ENCODE measurements around the gene TEPSIN. TPM values are rescaled to one million over a fixed set of nuclear protein-coding genes. Genes with fewer than 3 reads are reported as not detected.

The TEPSIN gene
- total RNA-seq, 1 experiment from 2014 or later: 19.5 TPM

- no peaks in the 10 kb centered on the region for H3K27me3 ChIP-seq
- peaks cover 59% of the 10 kb centered on the region for H3K36me3 ChIP-seq
- DNase-seq: no peak
- no peaks in the 10 kb centered on the region for H3K9me3 ChIP-seq
- no peak overlapping the region for H3K4me3 ChIP-seq
Measured at GRCh38 chr17:81274471-81274855, 35.6 kb upstream of the TEPSIN start.

GRCh38 chr17:81273698-81274470 is 35.0 kb upstream of the TEPSIN start:
- Histone ChIP-seq H3K4me3 (no peak overlapping the region), H3K9me3 (no peaks in the 10 kb centered on the region), H3K27me3 (no peaks in the 10 kb centered on the region), H3K36me3 (peaks cover 59% of the 10 kb centered on the region)
- no peak for DNase-seq

- DNase-seq: no peak
- H3K9me3 ChIP-seq: no peaks in the 10 kb centered on the region
- no peaks in the 10 kb centered on the region for H3K27me3 ChIP-seq
- H3K4me3 ChIP-seq: no peak overlapping the region
- peaks cover 67% of the 10 kb centered on the region for H3K36me3 ChIP-seq
Measured at GRCh38 chr17:81272616-81273015, 33.8 kb upstream of the TEPSIN start.

GRCh38 chr17:81271226-81271625 is 32.4 kb upstream of the TEPSIN start:
- H3K36me3 ChIP-seq: peaks cover 72% of the 10 kb centered on the region

GRCh38 chr17:81270279-81270678 is 31.4 kb upstream of the TEPSIN start:
- Histone ChIP-seq H3K27me3 (no peaks in the 10 kb centered on the region), H3K36me3 (peaks cover 75% of the 10 kb centered on the region), H3K9me3 (no peaks in the 10 kb centered on the region)

More at GRCh38 chr17:81271226-81271625, 32.4 kb upstream of the TEPSIN start:
- Histone ChIP-seq H3K9me3 (no peaks in the 10 kb centered on the region), H3K4me3 (no peak overlapping the region), H3K27me3 (no peaks in the 10 kb centered on the region)
- no peak for DNase-seq

GRCh38 chr17:81267390-81268067 is 28.7 kb upstream of the TEPSIN start:
- no peaks in the 10 kb centered on the region for H3K9me3 ChIP-seq
- H3K36me3 ChIP-seq: peaks cover 64% of the 10 kb centered on the region
- no peak overlapping the region for H3K4me3 ChIP-seq
- no peak for DNase-seq
- H3K27me3 ChIP-seq: no peaks in the 10 kb centered on the region

More at GRCh38 chr17:81270279-81270678, 31.4 kb upstream of the TEPSIN start:
- no peak overlapping the region for H3K4me3 ChIP-seq
- no peak for DNase-seq

GRCh38 chr17:81265576-81265975 is 26.7 kb upstream of the TEPSIN start:
- no peaks in the 10 kb centered on the region for H3K27me3 ChIP-seq
- H3K36me3 ChIP-seq: peaks cover 57% of the 10 kb centered on the region
- no peak for DNase-seq
- H3K9me3 ChIP-seq: no peaks in the 10 kb centered on the region
- no peak overlapping the region for H3K4me3 ChIP-seq

GRCh38 chr17:81264640-81265039 is 25.8 kb upstream of the TEPSIN start:
- H3K9me3 ChIP-seq: no peaks in the 10 kb centered on the region
- H3K27me3 ChIP-seq: no peaks in the 10 kb centered on the region
- H3K4me3 ChIP-seq: no peak overlapping the region
- no peak for DNase-seq
- peaks cover 58% of the 10 kb centered on the region for H3K36me3 ChIP-seq

- no peak for DNase-seq
- no peaks in the 10 kb centered on the region for H3K27me3 ChIP-seq
- H3K4me3 ChIP-seq: no peak overlapping the region
- H3K9me3 ChIP-seq: no peaks in the 10 kb centered on the region
- H3K36me3 ChIP-seq: peaks cover 58% of the 10 kb centered on the region
Measured at GRCh38 chr17:81263371-81264181, 24.7 kb upstream of the TEPSIN start.

- DNase-seq: no peak
Measured at GRCh38 chr17:81261582-81262336, 22.9 kb upstream of the TEPSIN start.

GRCh38 chr17:81261096-81261495 is 22.2 kb upstream of the TEPSIN start:
- no peak for DNase-seq
- Histone ChIP-seq H3K36me3 (peaks cover 60% of the 10 kb centered on the region), H3K27me3 (no peaks in the 10 kb centered on the region), H3K9me3 (no peaks in the 10 kb centered on the region), H3K4me3 (no peak overlapping the region)

More at GRCh38 chr17:81261582-81262336, 22.9 kb upstream of the TEPSIN start:
- H3K36me3 ChIP-seq: peaks cover 57% of the 10 kb centered on the region
- no peaks in the 10 kb centered on the region for H3K9me3 ChIP-seq
- H3K4me3 ChIP-seq: no peak overlapping the region
- H3K27me3 ChIP-seq: no peaks in the 10 kb centered on the region

- no peak for DNase-seq
- peaks cover 59% of the 10 kb centered on the region for H3K36me3 ChIP-seq
- no peaks in the 10 kb centered on the region for H3K9me3 ChIP-seq
- no peak overlapping the region for H3K4me3 ChIP-seq
- H3K27me3 ChIP-seq: no peaks in the 10 kb centered on the region
Measured at GRCh38 chr17:81260641-81261040, 21.8 kb upstream of the TEPSIN start.

- H3K27me3 ChIP-seq: no peaks in the 10 kb centered on the region
- no peak overlapping the region for H3K4me3 ChIP-seq
- no peak for DNase-seq
- H3K36me3 ChIP-seq: peaks cover 61% of the 10 kb centered on the region
- no peaks in the 10 kb centered on the region for H3K9me3 ChIP-seq
Measured at GRCh38 chr17:81260171-81260570, 21.3 kb upstream of the TEPSIN start.

- Histone ChIP-seq H3K9me3 (no peaks in the 10 kb centered on the region), H3K36me3 (peaks cover 57% of the 10 kb centered on the region), H3K27me3 (no peaks in the 10 kb centered on the region), H3K4me3 (no peak overlapping the region)
- no peak for DNase-seq
Measured at GRCh38 chr17:81259058-81259605, 20.3 kb upstream of the TEPSIN start.

- no peak for DNase-seq
- H3K27me3 ChIP-seq: no peaks in the 10 kb centered on the region
- no peaks in the 10 kb centered on the region for H3K9me3 ChIP-seq
- H3K4me3 ChIP-seq: no peak overlapping the region
- H3K36me3 ChIP-seq: peaks cover 60% of the 10 kb centered on the region
Measured at GRCh38 chr17:81258292-81258691, 19.4 kb upstream of the TEPSIN start.

- H3K4me3 ChIP-seq: no peak overlapping the region
Measured at GRCh38 chr17:81257533-81257932, 18.7 kb upstream of the TEPSIN start.

More at GRCh38 chr17:81257533-81257932, 18.7 kb upstream of the TEPSIN start:
- no peak for DNase-seq
- no peaks in the 10 kb centered on the region for H3K27me3 ChIP-seq
- peaks cover 61% of the 10 kb centered on the region for H3K36me3 ChIP-seq
- no peaks in the 10 kb centered on the region for H3K9me3 ChIP-seq

All from MG63 (cell line).